ENCODE results near the gene KIF19.
"Not testable (repeated sequence)": the region's sequence is repeated elsewhere in the genome, so short reads cannot be mapped to it uniquely, and the experiment has no call there.

Gene KIF19

GRCh38 chr17:74396567-74396966 lies 70.5 kb downstream of the KIF19 start:
- no peak overlapping the region for H3K4me3 ChIP-seq (ENCODE audit: low read depth, low read length)
- no peak for TF ChIP-seq CTCF (IDR thresholded peaks at IDR 0.05; ENCODE audit: low read depth, low read length)

DNA sequence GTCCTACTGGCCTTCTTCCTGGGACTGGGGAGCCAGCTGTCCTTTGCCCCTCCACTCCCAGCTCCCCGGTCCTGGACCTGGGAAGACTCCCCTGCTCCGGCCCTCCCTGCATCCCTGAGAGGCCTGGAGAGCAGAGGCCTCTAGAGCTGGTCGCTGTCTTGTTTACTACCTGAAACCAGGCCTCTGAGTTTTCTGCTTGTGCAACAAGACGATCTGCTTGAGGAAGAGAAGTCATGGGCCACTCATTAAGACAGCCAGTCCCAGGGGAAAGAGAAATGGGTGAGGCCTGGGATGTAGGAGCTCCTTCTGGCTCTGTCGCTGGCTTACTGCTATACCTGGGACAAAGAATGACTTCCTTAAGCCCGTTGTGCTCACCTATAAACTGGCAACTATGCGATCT lies 76.0 kb downstream of the KIF19 start:
- H3K4me3 ChIP-seq (ENCODE audit: low read depth, low read length), result no peak overlapping the region
- TF ChIP-seq CTCF (IDR thresholded peaks at IDR 0.05; ENCODE audit: low read depth, low read length), result no peak

GRCh38 chr17:74403512-74404137 lies 77.6 kb downstream of the KIF19 start:
- H3K4me3 ChIP-seq (ENCODE audit: low read depth, low read length), result no peak overlapping the region
- TF ChIP-seq CTCF (IDR thresholded peaks at IDR 0.05; ENCODE audit: low read depth, low read length), result no peak

DNA sequence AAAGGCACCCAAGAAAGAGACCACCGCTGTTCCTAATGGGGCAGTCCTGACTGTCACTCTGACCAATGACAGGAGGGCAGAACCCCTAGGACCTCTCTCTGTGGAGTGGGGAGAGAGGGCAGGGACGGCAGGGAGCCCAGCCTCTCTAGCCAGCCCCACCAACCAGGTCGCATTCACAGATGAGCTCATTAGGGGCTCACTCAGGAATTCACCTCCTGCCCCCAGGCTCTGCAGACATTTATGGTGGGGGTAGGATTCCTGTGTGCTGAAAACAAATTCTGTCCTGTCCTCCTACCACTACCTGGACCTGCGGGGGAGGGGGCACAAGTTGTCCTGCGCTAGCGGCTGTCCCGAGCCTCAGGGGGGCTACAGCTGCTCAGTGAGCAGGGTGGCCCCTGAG lies 78.2 kb downstream of the KIF19 start:
- no peak overlapping the region for H3K4me3 ChIP-seq (ENCODE audit: low read depth, low read length)
- TF ChIP-seq CTCF (IDR thresholded peaks at IDR 0.05; ENCODE audit: low read depth, low read length), result no peak

GRCh38 chr17:74404789-74405188 lies 78.8 kb downstream of the KIF19 start:
- no peak for TF ChIP-seq CTCF (IDR thresholded peaks at IDR 0.05; ENCODE audit: low read depth, low read length)
- H3K4me3 ChIP-seq (ENCODE audit: low read depth, low read length), result no peak overlapping the region

DNA sequence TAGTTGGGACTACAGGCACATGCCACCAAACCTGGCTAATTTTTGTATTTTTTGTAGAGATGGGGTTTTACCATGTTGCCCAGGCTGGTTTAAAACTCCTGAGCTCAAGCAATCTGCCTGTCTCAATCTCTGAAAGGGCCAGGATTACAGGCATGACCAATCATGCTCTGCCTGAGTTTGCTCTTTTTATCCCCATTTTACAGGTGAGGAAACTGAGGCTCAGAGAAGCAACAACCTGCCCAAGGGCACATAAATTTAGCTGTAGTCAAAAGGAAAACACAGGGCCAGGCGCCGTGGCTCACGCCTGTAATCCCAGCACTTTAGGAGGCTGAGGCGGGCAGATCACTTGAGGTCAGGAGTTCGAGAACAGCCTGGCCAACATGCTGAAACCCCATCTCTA lies 79.3 kb downstream of the KIF19 start:
- H3K4me3 ChIP-seq (ENCODE audit: low read depth, low read length), result not testable (repeated sequence)
